T-helper 2 cell (primary cell): Measurements from ENCODE around the gene IL1A.

ENCODE experiments used
- DNase-seq, 5 experiments: peaks; one replicate each; pipeline versions ENCODE4 v3.0.0 to v3.0.0-alpha.2; 2012 to 2022

IL1A gene

DNA sequence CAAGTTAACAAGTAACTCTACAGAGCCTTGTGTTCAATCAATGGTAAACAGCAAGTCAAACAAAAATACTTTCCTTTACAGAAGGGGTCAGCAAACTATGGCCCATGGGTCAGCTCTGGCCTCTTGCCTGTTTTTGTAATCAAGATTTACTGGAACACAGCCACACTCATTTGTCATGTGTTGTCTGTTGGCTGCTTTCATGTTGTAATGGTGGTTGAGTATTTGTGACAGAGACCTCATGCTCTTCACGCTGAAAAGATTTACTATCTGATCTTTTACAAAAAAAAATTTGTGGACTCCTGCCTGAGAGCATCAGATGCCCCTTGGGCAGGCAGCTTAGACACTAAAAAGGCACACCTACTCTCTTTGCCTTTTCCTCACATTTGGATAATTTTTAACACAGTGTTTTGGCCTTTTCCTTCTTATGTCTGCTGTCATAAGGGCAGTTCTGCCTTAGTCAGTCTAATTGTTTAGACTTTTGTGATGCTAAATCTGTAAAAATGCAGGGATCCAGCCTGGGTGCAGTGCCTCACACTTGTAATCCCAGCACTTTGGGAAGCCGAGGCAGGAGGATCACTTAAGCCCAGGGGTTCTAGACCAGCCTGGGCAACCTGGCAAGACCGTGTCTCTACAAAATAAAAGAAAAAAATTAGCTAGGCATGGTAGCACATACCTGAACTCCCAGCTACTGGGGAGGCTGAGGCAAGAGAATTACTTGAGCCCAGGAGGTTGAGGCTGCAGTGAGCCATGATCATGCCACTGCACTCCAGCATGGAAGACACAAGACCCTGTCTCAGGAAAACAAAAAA lies 34.0 kb upstream of the IL1A start:
- DNase-seq, result no peak

GRCh38 chr2:112817082-112817689 lies 32.9 kb upstream of the IL1A start:
- no peak for DNase-seq

- no peak for DNase-seq
These were observed 30.0 kb upstream of the IL1A start for GRCh38 chr2:112814278-112814677.

DNA sequence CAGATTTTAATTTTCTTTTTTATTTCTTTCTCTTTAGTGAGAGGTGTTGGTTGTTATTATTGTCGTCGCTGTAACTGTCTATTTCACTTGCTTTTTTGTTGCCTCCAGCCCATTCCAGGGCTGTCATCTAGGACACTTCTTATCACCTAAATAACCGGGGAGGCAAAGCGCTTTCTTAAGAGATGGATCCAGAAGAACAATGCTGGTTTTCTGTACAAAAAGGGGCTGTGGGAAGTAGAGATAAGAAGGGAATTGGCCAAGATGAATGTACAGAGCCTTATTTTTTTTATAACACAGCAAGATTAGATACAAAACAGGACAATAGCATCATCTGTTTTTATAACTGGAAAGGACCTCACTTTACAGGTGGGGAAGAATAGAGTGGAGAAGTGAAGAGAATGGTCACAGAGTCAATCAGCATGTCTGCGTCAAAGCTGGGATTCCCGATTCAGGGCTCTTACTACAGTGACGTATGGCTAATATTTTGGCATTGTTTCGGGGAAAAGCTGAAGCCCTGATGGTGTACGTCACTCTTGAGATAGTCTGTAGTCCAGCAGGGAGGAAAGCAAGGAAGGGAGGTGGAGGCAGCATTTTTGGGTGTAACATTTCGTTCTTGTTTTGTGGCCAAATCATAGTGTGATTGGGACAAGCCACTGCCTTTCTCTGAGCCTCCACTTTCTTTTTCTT lies 29.1 kb upstream of the IL1A start:
- no peak for DNase-seq

DNA sequence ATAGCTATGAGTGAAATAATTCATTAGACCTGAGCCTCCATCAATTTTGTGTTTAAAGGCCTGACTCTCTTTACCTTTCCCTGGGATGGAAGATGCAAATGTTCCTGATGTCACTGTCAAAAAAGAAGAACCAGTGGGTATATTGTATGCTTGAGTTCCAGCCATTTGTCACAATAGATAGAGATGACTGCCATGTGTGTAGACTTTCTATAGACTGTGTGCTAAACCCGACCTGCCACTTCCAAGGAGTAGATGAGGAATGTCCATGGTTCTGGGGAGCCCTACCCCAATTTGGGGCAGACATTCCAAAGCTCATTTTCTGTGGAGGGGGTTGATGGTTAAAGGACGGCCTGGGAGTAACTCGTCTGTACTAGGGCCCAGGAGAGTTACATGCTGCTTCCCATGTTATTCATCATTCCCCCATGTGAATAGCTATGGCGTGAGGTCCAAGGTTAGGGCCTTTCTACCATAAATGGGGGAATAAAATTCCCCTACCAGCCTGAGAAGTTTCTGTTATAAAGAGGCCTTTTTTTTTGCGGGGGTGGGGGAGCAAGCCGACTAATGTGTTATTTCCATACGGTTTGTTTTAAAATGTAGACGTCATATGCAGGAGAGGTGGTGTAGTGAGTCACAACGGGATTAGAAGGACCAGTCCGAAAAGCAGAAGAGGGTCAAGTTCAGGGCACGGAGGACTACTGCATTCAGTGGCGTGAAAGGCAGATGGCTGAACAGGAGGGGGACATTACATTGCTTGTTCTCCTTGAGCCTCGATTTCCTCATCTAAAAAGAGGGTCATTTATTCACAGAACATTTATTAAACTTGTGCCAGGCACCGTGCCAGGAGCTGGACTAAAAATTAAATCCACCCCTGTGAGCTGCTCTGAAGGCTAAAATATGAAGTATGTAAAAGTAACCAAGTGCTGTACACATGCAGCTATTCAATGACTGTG lies 28.3 kb upstream of the IL1A start:
- no peak for DNase-seq

GRCh38 chr2:112811841-112812306 lies 27.6 kb upstream of the IL1A start:
- no peak for DNase-seq

GRCh38 chr2:112811276-112811831 lies 27.1 kb upstream of the IL1A start:
- DNase-seq, result no peak

- no peak for DNase-seq
These were observed 24.8 kb upstream of the IL1A start for GRCh38 chr2:112809112-112809511.

- DNase-seq, result no peak
These were observed 23.0 kb upstream of the IL1A start for GRCh38 chr2:112807233-112807807.

GRCh38 chr2:112805542-112805941 lies 21.2 kb upstream of the IL1A start:
- DNase-seq, result no peak

DNA sequence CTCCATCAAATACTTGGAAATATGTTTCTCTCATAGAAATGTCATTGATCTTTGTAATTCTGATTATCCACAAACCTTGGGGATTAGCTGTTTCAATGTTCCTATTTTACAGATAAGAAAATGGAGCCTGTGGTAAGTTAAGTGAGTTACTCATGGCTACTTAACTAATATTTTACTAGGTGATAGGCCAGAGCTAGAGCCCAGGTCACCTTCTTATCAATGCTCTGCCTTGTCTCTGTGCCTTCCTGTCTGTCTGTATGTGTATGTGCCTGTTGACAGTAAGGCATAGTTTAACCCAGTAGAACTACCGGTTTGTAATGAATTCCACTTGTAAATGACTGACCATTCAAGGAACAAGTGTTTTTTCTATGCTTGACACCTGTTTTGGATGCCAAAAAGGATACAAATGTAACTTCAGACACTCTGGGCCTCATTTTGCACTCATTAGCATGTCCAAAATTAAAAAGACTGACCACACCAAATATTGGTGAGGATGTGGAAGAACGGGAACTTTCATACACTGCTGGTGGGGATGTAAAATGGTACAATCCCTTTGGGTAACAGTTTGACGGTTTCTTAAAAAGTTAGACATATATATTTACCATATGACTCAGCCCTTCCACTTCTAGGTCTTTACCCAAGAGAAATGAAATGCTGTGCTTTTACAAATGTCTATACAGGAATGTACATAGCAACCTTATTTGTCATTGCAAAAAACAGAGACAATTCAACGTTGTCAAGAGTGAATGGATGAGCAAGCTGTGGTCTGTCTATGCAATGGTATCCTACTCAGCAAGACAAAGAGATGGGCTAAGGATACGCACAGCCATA lies 19.6 kb upstream of the IL1A start:
- DNase-seq, result peak in 1 of 5 experiments; percentile 48

DNA sequence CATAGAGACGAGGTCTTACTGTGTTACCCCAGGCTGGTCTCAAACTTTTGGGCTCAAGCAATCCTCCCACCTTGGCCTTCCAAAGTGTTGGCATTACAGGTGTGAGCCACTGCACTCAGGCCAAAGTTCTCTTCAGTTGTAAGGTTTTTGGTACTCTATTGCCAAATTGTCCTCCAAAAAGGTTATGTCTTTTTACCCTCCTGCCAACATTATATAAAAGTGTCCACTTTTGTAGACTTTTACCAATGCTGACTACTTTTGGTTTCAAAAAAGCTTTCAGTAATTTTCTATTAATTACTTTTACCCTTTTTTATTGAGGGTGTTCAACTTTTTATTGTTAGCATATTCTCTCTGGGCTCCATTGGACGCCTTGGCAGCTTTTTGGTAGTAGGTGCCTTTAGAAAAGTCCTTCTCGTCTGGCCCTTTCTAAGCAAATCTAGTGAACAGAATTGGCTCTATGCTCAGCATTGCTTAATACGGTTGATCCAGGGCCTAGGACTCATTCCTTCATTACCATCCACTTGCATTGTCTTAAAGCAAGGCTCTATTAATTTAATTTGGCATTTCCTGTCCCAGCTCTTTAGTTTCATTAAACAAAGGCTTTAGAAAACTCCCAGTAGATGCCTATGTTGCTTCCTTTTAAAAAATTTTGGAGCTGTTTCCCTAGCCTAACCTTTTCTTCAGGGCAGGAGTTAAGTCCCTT lies 16.7 kb upstream of the IL1A start:
- DNase-seq, result no peak

DNA sequence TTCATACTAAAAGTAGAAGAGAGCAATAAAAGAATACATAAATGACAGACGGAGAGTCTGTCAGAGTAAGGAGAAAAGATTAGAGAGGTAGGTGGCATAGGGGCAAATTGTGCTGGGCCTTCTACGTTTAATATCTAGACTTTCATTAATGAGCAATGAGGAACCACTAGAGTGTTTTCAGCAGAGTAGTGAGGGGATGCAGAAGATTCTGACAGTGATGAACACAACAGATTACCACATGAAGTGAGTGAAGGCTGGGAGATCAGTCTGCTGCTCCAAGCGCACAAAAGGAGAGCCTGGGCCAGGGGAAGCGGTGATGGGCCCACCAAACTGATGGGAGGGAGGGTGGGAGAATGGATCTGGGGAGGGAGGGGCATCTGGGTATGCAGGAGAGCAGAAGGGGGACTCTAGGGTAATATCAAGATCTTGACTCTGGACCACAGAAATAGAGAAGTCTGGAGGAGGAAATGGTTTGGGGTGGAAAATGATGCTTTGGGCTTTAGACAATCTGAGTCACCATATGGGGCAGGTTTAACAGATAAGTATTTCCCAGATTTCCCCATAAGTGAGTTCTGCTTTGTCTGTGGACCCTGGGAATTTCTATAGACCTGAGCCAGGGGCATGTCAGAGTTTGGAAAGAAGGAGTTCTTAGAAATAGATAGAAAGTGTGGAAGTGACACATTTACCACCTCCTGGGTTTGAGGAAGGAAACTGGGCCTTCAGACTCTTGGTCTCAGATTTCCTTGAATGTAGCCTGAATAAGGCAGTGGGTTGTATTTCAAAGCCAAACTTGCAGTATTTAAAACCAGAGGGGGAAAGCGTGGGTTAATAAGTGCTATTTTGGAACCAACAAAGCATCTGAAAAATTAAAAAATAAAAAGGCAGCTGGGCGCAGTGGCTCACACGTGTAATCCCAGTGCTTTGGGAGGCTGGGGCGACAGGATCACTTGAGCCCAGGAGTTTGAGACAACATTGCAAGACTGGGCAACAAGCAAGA lies 15.0 kb upstream of the IL1A start:
- DNase-seq, result no peak

DNA sequence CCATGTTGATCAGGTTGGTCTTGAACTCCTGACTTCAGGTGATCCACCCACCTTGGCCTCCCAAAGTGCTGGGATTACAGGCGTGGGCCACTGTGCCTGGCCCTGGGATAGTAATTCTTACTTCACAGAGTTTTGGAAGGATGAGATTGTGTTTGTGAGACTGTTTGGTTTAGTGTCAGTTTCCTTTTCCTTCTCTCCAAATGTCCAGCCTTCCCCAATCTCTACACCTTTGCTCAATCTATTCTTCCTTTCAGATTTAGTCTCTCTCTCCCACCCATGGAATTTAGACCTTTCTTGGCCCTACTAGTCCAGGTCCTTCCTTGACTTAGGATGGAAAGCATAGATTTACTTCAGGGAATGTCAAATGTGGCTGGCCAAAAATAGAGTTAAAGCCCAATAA lies 12.2 kb upstream of the IL1A start:
- no peak for DNase-seq

DNA sequence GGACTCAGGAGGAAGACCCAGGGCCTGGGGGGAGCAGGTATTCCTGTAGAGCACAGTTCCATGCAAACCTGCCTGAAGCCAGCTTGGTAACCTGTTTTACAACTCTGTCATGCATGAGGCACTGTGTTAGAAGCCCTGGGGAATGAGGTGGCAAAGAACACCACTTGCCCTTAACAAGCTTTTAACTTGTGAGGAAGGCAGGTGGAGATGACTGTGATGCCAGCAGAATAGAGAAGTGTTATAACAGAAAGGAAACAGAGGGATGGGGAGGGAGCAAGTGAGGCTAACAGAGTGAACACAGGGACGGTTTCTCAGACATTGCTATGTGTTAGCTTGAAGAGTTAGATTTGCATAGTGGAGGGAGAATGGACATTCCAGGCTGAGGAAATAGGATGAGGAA lies 11.5 kb upstream of the IL1A start:
- DNase-seq, result no peak

DNA sequence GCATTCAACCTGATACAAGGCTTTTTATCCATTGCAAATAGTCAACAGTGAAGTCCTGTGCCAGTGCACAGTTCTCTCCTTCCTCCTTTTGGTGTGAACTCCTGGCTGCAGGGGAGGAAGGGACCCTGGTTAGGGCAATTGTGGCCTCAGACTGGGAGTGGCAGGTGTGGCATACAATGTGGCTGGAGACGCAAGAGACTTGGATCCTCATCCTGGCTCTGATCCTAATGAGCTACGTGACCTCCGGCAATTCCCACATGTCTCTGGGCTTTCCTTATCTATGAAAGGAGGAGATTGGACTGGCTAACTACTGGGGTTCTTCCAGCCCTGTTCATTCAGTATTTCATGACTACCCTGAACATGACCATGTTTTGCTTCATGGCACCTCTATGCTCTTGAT lies 10.5 kb upstream of the IL1A start:
- DNase-seq, result no peak

DNA sequence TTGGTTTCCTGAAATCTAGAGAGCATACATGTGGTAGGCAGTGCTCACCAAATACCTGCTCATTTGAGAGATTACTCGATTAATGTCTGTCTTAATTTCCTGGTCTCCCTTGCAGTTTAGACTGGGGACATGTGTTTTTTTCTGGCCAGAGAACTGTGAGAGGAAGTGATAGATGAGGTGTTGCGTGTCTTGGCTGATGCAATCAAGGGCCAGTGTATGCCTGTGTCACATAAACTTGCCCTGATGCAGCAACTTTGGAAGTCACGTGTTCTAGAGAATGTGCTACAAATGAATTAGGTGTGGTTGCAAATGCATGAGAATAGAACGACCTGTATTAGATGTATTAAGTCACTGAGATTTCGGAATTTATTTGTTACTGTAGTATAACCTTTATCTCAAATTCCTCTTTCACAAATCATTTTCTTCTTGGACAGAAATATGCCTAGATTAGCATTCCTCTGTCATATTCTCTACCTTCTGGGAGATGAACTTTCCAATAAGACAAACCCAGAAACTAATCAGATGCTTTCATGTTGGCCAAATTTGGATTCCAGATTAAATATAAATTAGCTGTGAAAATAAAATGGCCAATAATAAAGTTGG lies 9.9 kb upstream of the IL1A start:
- peak in 1 of 5 experiments; percentile 86 for DNase-seq

DNA sequence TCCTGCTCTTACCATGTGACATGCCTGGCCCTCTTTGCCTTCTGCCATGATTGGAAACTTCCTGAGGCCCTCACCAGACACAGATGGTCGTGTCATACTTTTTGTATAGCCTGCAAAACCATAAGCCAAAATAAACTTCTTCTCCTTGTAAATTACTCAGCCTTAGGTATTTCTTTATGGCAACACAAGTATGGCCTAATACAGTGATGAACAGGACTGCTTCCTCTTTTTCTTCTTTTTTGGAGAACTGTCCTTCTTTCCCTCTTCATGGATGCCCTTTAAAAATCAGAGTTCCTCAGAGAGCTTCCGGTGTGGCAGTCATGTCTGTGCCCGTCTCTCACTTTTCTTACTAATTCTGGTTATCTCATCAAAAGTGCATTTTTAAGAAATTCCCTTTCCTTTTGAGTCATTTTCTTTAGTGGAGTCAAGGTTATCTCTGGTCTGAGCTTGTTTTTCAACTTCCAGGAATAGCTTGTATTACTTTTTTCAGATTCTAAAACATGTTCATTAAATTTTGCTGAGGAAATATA lies 9.2 kb upstream of the IL1A start:
- peak in 1 of 5 experiments; percentile 44 for DNase-seq
